Neural progenitor cell (in vitro differentiated cells): Measurements from ENCODE around the gene FBXL15. TPM values are rescaled to one million over a fixed set of nuclear protein-coding genes. Genes with fewer than 3 reads are reported as not detected.

Experiments used
- DNase-seq: peaks from one replicate; pipeline ENCODE4 v3.0.0-alpha.2; 2016; ENCODE audit warnings: low spot score
- H2AFZ ChIP-seq: fragments of 200-600 bp; sonication (generic); replicated peaks from 2 replicates; pipeline ENCODE4 v1.6.1; 2016; ENCODE audit warnings: antibody characterized with exemption
- H3F3A ChIP-seq: fragments of 200-600 bp; sonication (generic); 2 replicates; pipeline ENCODE4 v1.6.1; 2016; ENCODE audit warnings: antibody characterized with exemption, low read depth
- H3K27ac ChIP-seq: fragments of 200-600 bp; sonication (generic); 2 replicates; pipeline ENCODE4 v1.5.1; 2016; ENCODE audit warnings: mild to moderate bottlenecking
- H3K27me3 ChIP-seq: fragments of 200-600 bp; sonication (generic); 2 replicates; pipeline ENCODE4 v1.6.1; 2016; ENCODE audit warnings: mild to moderate bottlenecking, moderate library complexity
- H3K36me3 ChIP-seq: fragments of 200-600 bp; sonication (generic); 2 replicates; pipeline ENCODE4 v1.5.1; 2016
- H3K4me1 ChIP-seq: fragments of 200-600 bp; sonication (generic); 2 replicates; pipeline ENCODE4 v1.6.1; 2016; ENCODE audit warnings: mixed run types
- H3K4me2 ChIP-seq: fragments of 200-600 bp; sonication (generic); 2 replicates; pipeline ENCODE4 v1.6.1; 2016
- H3K4me3 ChIP-seq: fragments of 200-600 bp; sonication (generic); 2 replicates; pipeline ENCODE4 v1.5.1; 2016
- H3K79me2 ChIP-seq: fragments of 200-600 bp; sonication (generic); 2 replicates; pipeline ENCODE4 v1.6.1; 2016; ENCODE audit warnings: low read depth
- H3K9ac ChIP-seq: fragments of 200-600 bp; sonication (generic); 2 replicates; pipeline ENCODE4 v1.6.1; 2016
- H3K9me3 ChIP-seq: fragments of 200-600 bp; sonication (generic); 2 replicates; pipeline ENCODE4 v1.5.1; 2016; ENCODE audit warnings: low read depth
- H4K20me1 ChIP-seq: fragments of 200-600 bp; sonication (generic); 2 replicates; pipeline ENCODE4 v1.6.1; 2016; ENCODE audit warnings: low read depth
- H3K27ac Mint-ChIP-seq: 3 replicates; pipeline ENCODE4 v1.8.0; 2021; ENCODE audit warnings: mixed read lengths
- H3K27me3 Mint-ChIP-seq: 2 replicates; pipeline ENCODE4 v1.8.0; 2022; ENCODE audit warnings: low read depth, mild to moderate bottlenecking, inconsistent platforms, moderate library complexity, mixed read lengths; ENCODE audit not compliant: insufficient read depth
- H3K36me3 Mint-ChIP-seq: 3 replicates; pipeline ENCODE4 v1.8.0; 2021; ENCODE audit warnings: mixed read lengths
- H3K4me1 Mint-ChIP-seq: 3 replicates; pipeline ENCODE4 v1.8.0; 2021; ENCODE audit warnings: mixed read lengths
- H3K4me3 Mint-ChIP-seq: 3 replicates; pipeline ENCODE4 v1.8.0; 2021; ENCODE audit warnings: mild to moderate bottlenecking, moderate library complexity, mixed read lengths
- H3K9me3 Mint-ChIP-seq: 3 replicates; pipeline ENCODE4 v1.8.0; 2020; ENCODE audit warnings: mixed read lengths
- CTCF ChIP-seq: fragments of 200-600 bp; sonication (generic); IDR thresholded peaks from 2 replicates; pipeline ENCODE4 v1.5.1; 2017; ENCODE audit warnings: antibody characterized with exemption, mild to moderate bottlenecking
- EZH2 ChIP-seq: fragments of 200-600 bp; sonication (generic); IDR thresholded peaks from 2 replicates; pipeline ENCODE4 v1.6.1; 2017; ENCODE audit warnings: antibody characterized with exemption, mild to moderate bottlenecking, moderate library complexity
- EZH2phosphoT487 ChIP-seq: fragments of 200-600 bp; sonication (generic); IDR thresholded peaks from 2 replicates; pipeline ENCODE4 v1.6.1; 2017; ENCODE audit warnings: antibody characterized with exemption
- total RNA-seq: library from RNA; depleted of rRNA; stranded (reverse); fragments of >200 nt; gene quantifications from 2 replicates; pipeline ENCODE4 v1.2.3, GENCODE V29; 2015; ENCODE audit warnings: low replicate concordance

Gene FBXL15
- total RNA-seq, 1 donor from 2014 or later, result 4.4 TPM

DNA sequence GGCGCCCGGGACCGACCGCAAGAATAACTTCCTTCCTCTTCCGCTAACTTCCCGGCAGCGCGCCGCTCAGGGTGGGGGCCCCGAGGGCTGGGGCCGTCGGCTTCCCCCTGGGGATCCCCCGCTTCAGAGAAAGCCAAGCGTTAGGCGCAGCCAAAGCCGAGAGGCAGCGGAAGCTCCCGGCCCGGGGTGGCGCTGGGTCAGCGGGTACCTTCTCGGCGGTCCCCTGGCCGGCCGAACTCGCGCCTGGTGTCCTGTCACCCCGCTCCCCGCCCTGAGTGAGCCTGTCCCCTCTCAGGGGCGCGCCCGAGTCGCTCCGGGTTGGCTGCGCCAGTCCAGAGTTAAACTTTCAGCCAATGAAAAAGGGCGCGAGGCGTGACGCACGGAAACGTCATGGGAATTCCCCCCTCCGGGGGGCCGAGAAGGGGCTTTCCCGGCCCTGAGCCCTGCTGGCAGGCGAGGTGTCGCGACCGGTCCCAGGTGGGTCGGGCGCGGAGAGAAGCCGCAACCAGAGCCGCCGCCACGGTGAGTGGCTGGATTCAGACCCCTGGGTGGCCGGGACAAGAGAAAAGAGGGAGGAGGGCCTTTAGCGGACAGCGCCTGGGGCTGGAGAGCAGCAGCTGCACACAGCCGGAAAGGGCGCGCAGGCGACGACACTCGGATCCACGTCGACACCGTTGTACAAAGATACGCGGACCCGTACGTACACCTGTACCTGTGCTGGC lies 26.4 kb upstream of the FBXL15 start:
- Histone ChIP-seq H3K9ac (no peak overlapping the region), H3K4me1 (peaks cover 8% of the 10 kb centered on the region), H3K9me3 (no peaks in the 10 kb centered on the region), H3F3A (peaks cover 19% of the 10 kb centered on the region), H3K4me2 (peak overlapping the region; percentile 82), H3K4me3 (peak overlapping the region; percentile 67), H4K20me1 (peaks cover 3% of the 10 kb centered on the region), H3K27ac (no peak overlapping the region), H3K36me3 (no peaks in the 10 kb centered on the region), H3K79me2 (no peaks in the 10 kb centered on the region), H2AFZ (peak overlapping the region; percentile 71), H3K27me3 (peaks cover 70% of the 10 kb centered on the region)
- no peak overlapping the region for H3K27ac Mint-ChIP-seq
- no peaks in the 10 kb centered on the region for H3K36me3 Mint-ChIP-seq
- H3K4me1 Mint-ChIP-seq, result peaks cover 30% of the 10 kb centered on the region
- TF ChIP-seq EZH2phosphoT487 (peak; percentile 42), EZH2 (peak; percentile 75), CTCF (peak; percentile 95)
- peak; percentile 95 for DNase-seq
- no peaks in the 10 kb centered on the region for H3K9me3 Mint-ChIP-seq
- H3K4me3 Mint-ChIP-seq, result peak overlapping the region; percentile 89
- H3K27me3 Mint-ChIP-seq, result peaks cover 26% of the 10 kb centered on the region

GRCh38 chr10:102394801-102395399 lies 25.7 kb upstream of the FBXL15 start:
- Histone ChIP-seq H3K79me2 (no peaks in the 10 kb centered on the region), H3K27ac (no peak overlapping the region), H3K4me1 (peaks cover 8% of the 10 kb centered on the region), H3K4me2 (peak overlapping the region; percentile 82), H2AFZ (no peak overlapping the region), H4K20me1 (peaks cover 3% of the 10 kb centered on the region), H3F3A (peaks cover 19% of the 10 kb centered on the region), H3K9me3 (no peaks in the 10 kb centered on the region), H3K36me3 (no peaks in the 10 kb centered on the region), H3K27me3 (peaks cover 66% of the 10 kb centered on the region), H3K4me3 (peak overlapping the region; percentile 67), H3K9ac (no peak overlapping the region)
- Mint-ChIP-seq H3K4me3 (peak overlapping the region; percentile 89), H3K4me1 (peaks cover 33% of the 10 kb centered on the region), H3K27ac (no peak overlapping the region), H3K27me3 (peaks cover 29% of the 10 kb centered on the region), H3K36me3 (no peaks in the 10 kb centered on the region), H3K9me3 (no peaks in the 10 kb centered on the region)
- TF ChIP-seq EZH2 (peak; percentile 6), CTCF (no peak)
- no peak for DNase-seq

- Mint-ChIP-seq H3K27me3 (peaks cover 25% of the 10 kb centered on the region), H3K36me3 (no peaks in the 10 kb centered on the region), H3K9me3 (no peaks in the 10 kb centered on the region), H3K27ac (no peak within 1 kb of the TSS), H3K4me1 (peaks cover 35% of the 10 kb centered on the region), H3K4me3 (peak within 1 kb of the TSS; percentile 89)
- H3K27me3 ChIP-seq, result peaks cover 60% of the 10 kb centered on the region
- no peak within 1 kb of the TSS for H3K9ac ChIP-seq
- TF ChIP-seq EZH2phosphoT487, result no peak
- no peak for TF ChIP-seq CTCF
- no peak for TF ChIP-seq EZH2
- H3F3A ChIP-seq, result peaks cover 19% of the 10 kb centered on the region
- H2AFZ ChIP-seq, result no peak within 1 kb of the TSS
- H3K4me2 ChIP-seq, result peak within 1 kb of the TSS; percentile 82
- peak; percentile 94 for DNase-seq
- H3K4me1 ChIP-seq, result peaks cover 8% of the 10 kb centered on the region
- no peaks in the 10 kb centered on the region for H3K9me3 ChIP-seq
- H3K36me3 ChIP-seq, result no peaks in the 10 kb centered on the region
- no peak within 1 kb of the TSS for H3K27ac ChIP-seq
- no peaks in the 10 kb centered on the region for H3K79me2 ChIP-seq
- H3K4me3 ChIP-seq, result peak within 1 kb of the TSS; percentile 67
- peaks cover 3% of the 10 kb centered on the region for H4K20me1 ChIP-seq
Measured at GRCh38 chr10:102395400-102396316, 25.0 kb upstream of the FBXL15 start, which contains the start of gene NFKB2. Gene NFKB2 (plus strand): TSS chr10:102395705. CDS start chr10:102395960, 255 bp downstream.
